ENCODE data around the gene KCND3.

The KCND3 gene

GRCh38 chr1:111795401-111795800 lies 194.1 kb downstream of the KCND3 start:
- no peak for TF ChIP-seq CTCF (IDR thresholded peaks at IDR 0.05; ENCODE audit: insufficient read depth, low read length, missing control alignments)
- ChIA-PET POLR2A (no interaction called here), CTCF (interaction anchor here (0.7 kb wide), 1 partner anchor 572 kb away, joined by 3 read pairs; no protein-coding TSS in a partner anchor)
- no peak overlapping the region for H3K4me3 ChIP-seq (ENCODE audit: low read depth, low read length)
- DNase-seq (ENCODE audit: low read depth, low spot score): no peak

GRCh38 chr1:111793923-111794322 lies 195.5 kb downstream of the KCND3 start:
- no peak for DNase-seq (ENCODE audit: low read depth, low spot score)
- CTCF ChIA-PET: no interaction called here
- no peak overlapping the region for H3K4me3 ChIP-seq (ENCODE audit: low read depth, low read length)
- POLR2A ChIA-PET: no interaction called here
- TF ChIP-seq CTCF (IDR thresholded peaks at IDR 0.05; ENCODE audit: insufficient read depth, low read length, missing control alignments): no peak

GRCh38 chr1:111792249-111792648 lies 197.2 kb downstream of the KCND3 start:
- no peak for TF ChIP-seq CTCF (IDR thresholded peaks at IDR 0.05; ENCODE audit: insufficient read depth, low read length, missing control alignments)
- DNase-seq (ENCODE audit: low read depth, low spot score): no peak
- no peak overlapping the region for H3K4me3 ChIP-seq (ENCODE audit: low read depth, low read length)
- ChIA-PET POLR2A (no interaction called here), CTCF (interaction anchor here (1.7 kb wide), 1 partner anchor 20 kb away, joined by 4 read pairs; no protein-coding TSS in a partner anchor)

- CTCF ChIA-PET: interaction anchor here (1.7 kb wide), 1 partner anchor 20 kb away, joined by 4 read pairs; no protein-coding TSS in a partner anchor
- no peak overlapping the region for H3K4me3 ChIP-seq (ENCODE audit: low read depth, low read length)
- no peak for DNase-seq (ENCODE audit: low read depth, low spot score)
- POLR2A ChIA-PET: no interaction called here
- no peak for TF ChIP-seq CTCF (IDR thresholded peaks at IDR 0.05; ENCODE audit: insufficient read depth, low read length, missing control alignments)
These were observed 197.7 kb downstream of the KCND3 start for GRCh38 chr1:111791776-111792175.

GRCh38 chr1:111789666-111790316 lies 199.7 kb downstream of the KCND3 start:
- TF ChIP-seq CTCF (IDR thresholded peaks at IDR 0.05; ENCODE audit: insufficient read depth, low read length, missing control alignments): no peak
- ChIA-PET POLR2A (no interaction called here), CTCF (interaction anchor here (2.6 to 2.9 kb wide), 2 partner anchors 20 to 74 kb away, joined by 10 read pairs; no protein-coding TSS in a partner anchor)
- no peak for DNase-seq (ENCODE audit: low read depth, low spot score)
- no peak overlapping the region for H3K4me3 ChIP-seq (ENCODE audit: low read depth, low read length)

- no peak for TF ChIP-seq CTCF (IDR thresholded peaks at IDR 0.05; ENCODE audit: insufficient read depth, low read length, missing control alignments)
- ChIA-PET CTCF (interaction anchor here (1.0 to 2.9 kb wide), 4 partner anchors 9 to 548 kb away, joined by 3 to 10 read pairs (median 8); no protein-coding TSS in a partner anchor), POLR2A (no interaction called here)
- DNase-seq (ENCODE audit: low read depth, low spot score): no peak
- H3K4me3 ChIP-seq (ENCODE audit: low read depth, low read length): no peak overlapping the region
These were observed 200.3 kb downstream of the KCND3 start for GRCh38 chr1:111789142-111789541.

Data from AG04449 (cell line).